HepG2 (cell line): Measurements from ENCODE around the gene ATXN1L. TPM values are rescaled to one million over a fixed set of nuclear protein-coding genes. Genes with fewer than 3 reads are reported as not detected.

Experiments
- ATAC-seq: fragments of 200-7000 bp; cut with Tn5 transposase; 3 replicates; pipeline ENCODE4 v1.9.1; 2020; ENCODE audit warnings: mild to moderate bottlenecking, moderate library complexity
- Bru-seq: library from RNA; stranded (reverse); fragments of 400-500 nt; gene quantifications from one replicate; lab custom pipeline; 2021; lab: Mats Ljungman, UMichigan
- BruChase-seq, 2 experiments: library from RNA; stranded (reverse); fragments of 400-500 nt; gene quantifications; one replicate each; lab custom pipeline; 2021; lab: Mats Ljungman, UMichigan
- BruUV-seq: library from RNA; stranded (reverse); fragments of 400-500 nt; replicated peaks from 2 replicates; lab custom pipeline; 2021; lab: Mats Ljungman, UMichigan
- CTCF ChIA-PET: fragments of 300-600 bp; formaldehyde crosslinking; extraction: SDS; loops from one replicate; lab custom pipeline; 2021; ENCODE audit warnings: low total read pairs, inconsistent platforms, low intra/inter-chr PET ratio; lab: Yijun Ruan, JAX
- POLR2A ChIA-PET: fragments of 350-600 bp; sonication (Branson Sonifier 250); formaldehyde crosslinking; loops from one replicate; lab custom pipeline; 2020; ENCODE audit warnings: antibody characterized with exemption, inconsistent platforms; lab: Yijun Ruan, JAX
- DNase-seq: peaks from one replicate; pipeline ENCODE4 v3.0.0-alpha.2; 2015; ENCODE audit warnings: low spot score
- FAIRE-seq: peaks from 3 replicates; lab custom pipeline; 2011; peaks lifted over from hg19 to GRCh38; lab: Jason Lieb, UNC
- H2AFZ ChIP-seq: one replicate; pipeline ENCODE4 v1.6.1; 2011; ENCODE audit warnings: low read length, inconsistent platforms
- H3K27ac ChIP-seq: fragments of 300-600 bp; 3 replicates; pipeline ENCODE4 v1.8.0; 2011; ENCODE audit warnings: mixed run types, mild to moderate bottlenecking, mixed read lengths, low read length, inconsistent platforms; ENCODE audit not compliant: insufficient read depth; ENCODE audit errors: extremely low read length
- H3K27me3 ChIP-seq, 2 experiments: fragments of 200-600 bp in 1 of 2; 2 replicates in 1 of 2; 3 replicates in 1 of 2; pipeline versions ENCODE4 v1.6.0 to v1.8.0; 2011; ENCODE audit warnings: low read length in 2 of 2, mild to moderate bottlenecking in 2 of 2, moderate library complexity in 2 of 2, inconsistent platforms in 1 of 2; ENCODE audit not compliant: insufficient read depth in 2 of 2, control insufficient read depth in 1 of 2
- H3K36me3 ChIP-seq, 2 experiments: fragments of 200-600 bp in 1 of 2; replicated peaks in 1 of 2; 2 replicates in 1 of 2; 3 replicates in 1 of 2; pipeline versions ENCODE4 v1.5.1 to v1.8.0; 2011; ENCODE audit warnings: low read length in 2 of 2, inconsistent platforms in 1 of 2; ENCODE audit not compliant: insufficient read depth in 2 of 2, control insufficient read depth in 1 of 2
- H3K4me1 ChIP-seq: 2 replicates; pipeline ENCODE4 v1.5.1; 2012; ENCODE audit warnings: low read length, inconsistent platforms; ENCODE audit not compliant: insufficient read depth
- H3K4me2 ChIP-seq: 2 replicates; pipeline ENCODE4 v1.6.0; 2011; ENCODE audit warnings: low read depth, low read length, inconsistent platforms
- H3K4me3 ChIP-seq, 3 experiments: fragments of 200-600 bp in 1 of 3; sonication (generic), shearing (Covaris generic) in 1 of 3; replicated peaks in 1 of 3; 2 replicates each; pipeline ENCODE4 v1.5.1; 2011 to 2016; ENCODE audit warnings: low read length in 3 of 3, inconsistent platforms in 2 of 3, low read depth in 2 of 3, mild to moderate bottlenecking in 2 of 3, control low read depth in 1 of 3, mixed read lengths in 1 of 3; ENCODE audit not compliant: insufficient read depth in 1 of 3
- H3K79me2 ChIP-seq: one replicate; pipeline ENCODE4 v1.6.1; 2011; ENCODE audit warnings: low read length, inconsistent platforms; ENCODE audit not compliant: insufficient read depth
- H3K9ac ChIP-seq: 2 replicates; pipeline ENCODE4 v1.6.0; 2011; ENCODE audit warnings: mild to moderate bottlenecking, low read depth, low read length, inconsistent platforms; ENCODE audit not compliant: insufficient read depth
- H3K9me3 ChIP-seq: 2 replicates; pipeline ENCODE4 v1.5.1; 2012; ENCODE audit warnings: mild to moderate bottlenecking, low read length
- H4K20me1 ChIP-seq: 2 replicates; pipeline ENCODE4 v1.6.0; 2011; ENCODE audit warnings: inconsistent platforms, mild to moderate bottlenecking, low read length, moderate library complexity; ENCODE audit not compliant: insufficient read depth
- BHLHE40 ChIP-seq: IDR thresholded peaks from 2 replicates; pipeline ENCODE4 v1.6.1; 2011; ENCODE audit warnings: low read length, improper control_type of control experiment
- IRX3 ChIP-seq: sonication (generic); formaldehyde crosslinking; IDR thresholded peaks from 2 replicates; pipeline ENCODE4 v1.8.1; 2023; ENCODE audit warnings: mild to moderate bottlenecking, low read depth, missing genetic modification reagents, borderline replicate concordance
- KLF13 ChIP-seq: sonication (generic); formaldehyde crosslinking; IDR thresholded peaks from 2 replicates; pipeline ENCODE4 v1.4.0; 2020; ENCODE audit warnings: mild to moderate bottlenecking, missing genetic modification reagents
- NCOA1 ChIP-seq: sonication (generic); formaldehyde crosslinking; IDR thresholded peaks from 2 replicates; pipeline ENCODE4 v1.9.0; 2021; ENCODE audit warnings: missing genetic modification reagents
- NFE2 ChIP-seq: sonication (generic); formaldehyde crosslinking; IDR thresholded peaks from 2 replicates; pipeline ENCODE4 v1.4.0; 2020; ENCODE audit warnings: missing genetic modification reagents
- SETDB1 ChIP-seq: sonication (generic); formaldehyde crosslinking; IDR thresholded peaks from 2 replicates; pipeline ENCODE4 v1.5.1; 2020; ENCODE audit warnings: missing genetic modification reagents, mild to moderate bottlenecking, borderline replicate concordance
- ZFP62 ChIP-seq: sonication (generic); formaldehyde crosslinking; IDR thresholded peaks from 2 replicates; pipeline ENCODE4 v1.4.0; 2020; ENCODE audit warnings: missing genetic modification reagents
- WGBS: methylation state at CpG from one replicate; pipeline ENCODE4 v1.1.6; 2017; ENCODE audit warnings: low lambda C conversion rate; 5-methylcytosine and 5-hydroxymethylcytosine counted together
- in situ Hi-C: cut with HindIII; loops from 2 replicates; pipeline ENCODE4 v1.10.0; 2017; ENCODE audit warnings: low pct_unique_long_range_greater_than_20kb; ENCODE audit not compliant: extremely low pct_ligation_motif_present
- intact Hi-C: fragments of 100-400 bp; cut with micrococcal nuclease; formaldehyde crosslinking; loops from one replicate; pipeline ENCODE4 v1.10.0; 2022; ENCODE audit not compliant: unreplicated experiment
- long read RNA-seq, 2 experiments: library from RNA in 1 of 2; library from polyadenylated mRNA in 1 of 2; stranded (forward) in 1 of 2; unstranded in 1 of 2; transcript quantifications; one replicate each; pipeline ENCODE4 v2.0.0, GENCODE V29; 2019 to 2022
- polyA minus RNA-seq, 3 experiments: library from RNA; depleted of rRNA, polyadenylated mRNA; stranded (reverse); fragments of >200 nt; gene quantifications; 2 replicates each; pipeline ENCODE4 v1.2.3, GENCODE V29; 2011; ENCODE audit warnings: low replicate concordance in 1 of 3
- polyA plus RNA-seq, 8 experiments: library from polyadenylated mRNA; depleted of rRNA in 3 of 8; stranded (reverse) in 7 of 8; unstranded in 1 of 8; fragments of >200 nt; fragmentation: Illumina TruSeq in 4 of 8; extraction: Trizol in 4 of 8; gene quantifications; 2 replicates each; pipeline versions ENCODE4 v1.2.1 to v1.2.3, GENCODE V29; 2011 to 2016; ENCODE audit warnings: low read depth in 4 of 8, missing spikeins in 1 of 8, mixed read lengths in 1 of 8; ENCODE audit not compliant: insufficient read depth in 1 of 8
- total RNA-seq, 5 experiments: library from RNA; depleted of rRNA; stranded (reverse); fragments of >200 nt; fragmentation: Illumina TruSeq; extraction: Trizol; gene quantifications; 2 replicates each; pipeline ENCODE4 v1.2.3, GENCODE V29; 2016; ENCODE audit warnings: low read depth in 1 of 5
- TF ChIP-seq, protein P1 (sequence below): sonication (generic); formaldehyde crosslinking; IDR thresholded peaks from 2 replicates; pipeline ENCODE4 v1.4.0; 2020; ENCODE audit warnings: mild to moderate bottlenecking, missing genetic modification reagents
- TF ChIP-seq, protein P2 (sequence below): sonication (generic); formaldehyde crosslinking; conservative IDR thresholded peaks from 2 replicates; pipeline ENCODE4 v1.8.1; 2023; ENCODE audit warnings: missing genetic modification reagents

Gene ATXN1L, protein sequence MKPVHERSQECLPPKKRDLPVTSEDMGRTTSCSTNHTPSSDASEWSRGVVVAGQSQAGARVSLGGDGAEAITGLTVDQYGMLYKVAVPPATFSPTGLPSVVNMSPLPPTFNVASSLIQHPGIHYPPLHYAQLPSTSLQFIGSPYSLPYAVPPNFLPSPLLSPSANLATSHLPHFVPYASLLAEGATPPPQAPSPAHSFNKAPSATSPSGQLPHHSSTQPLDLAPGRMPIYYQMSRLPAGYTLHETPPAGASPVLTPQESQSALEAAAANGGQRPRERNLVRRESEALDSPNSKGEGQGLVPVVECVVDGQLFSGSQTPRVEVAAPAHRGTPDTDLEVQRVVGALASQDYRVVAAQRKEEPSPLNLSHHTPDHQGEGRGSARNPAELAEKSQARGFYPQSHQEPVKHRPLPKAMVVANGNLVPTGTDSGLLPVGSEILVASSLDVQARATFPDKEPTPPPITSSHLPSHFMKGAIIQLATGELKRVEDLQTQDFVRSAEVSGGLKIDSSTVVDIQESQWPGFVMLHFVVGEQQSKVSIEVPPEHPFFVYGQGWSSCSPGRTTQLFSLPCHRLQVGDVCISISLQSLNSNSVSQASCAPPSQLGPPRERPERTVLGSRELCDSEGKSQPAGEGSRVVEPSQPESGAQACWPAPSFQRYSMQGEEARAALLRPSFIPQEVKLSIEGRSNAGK
- total RNA-seq (2016; rRNA removed; fragmentation: Illumina TruSeq; extraction: Trizol) (22.4 and 23.6 TPM in 2 replicates), polyA plus RNA-seq (2011; rRNA removed) (19.6 and 20.0 TPM in 2 replicates), polyA minus RNA-seq (2011; rRNA and poly(A)+ RNA removed; ENCODE audit: low replicate concordance) (27.5 and 35.3 TPM in 2 replicates), Bru-seq, nascent RNA (percentile 87 among the genes with signal in this experiment), BruChase-seq, experiment 1, labeled RNA remaining after a 6-hour chase (percentile 97 among the genes with signal in this experiment), BruChase-seq, experiment 2, labeled RNA remaining after a 2-hour chase (percentile 97 among the genes with signal in this experiment)
- total RNA-seq (2016; cell fraction: cytosol; rRNA removed; fragmentation: Illumina TruSeq; extraction: Trizol; ENCODE audit: low read depth), result 3.6 and 5.9 TPM in 2 replicates
- 20.9 and 21.7 TPM in 2 replicates for total RNA-seq (2016; cell fraction: insoluble cytoplasmic fraction; rRNA removed; fragmentation: Illumina TruSeq; extraction: Trizol)
- 10.7 and 13.4 TPM in 2 replicates for total RNA-seq (2016; cell fraction: membrane; rRNA removed; fragmentation: Illumina TruSeq; extraction: Trizol)
- total RNA-seq (2016; cell fraction: nucleus; rRNA removed; fragmentation: Illumina TruSeq; extraction: Trizol), result 21.5 and 23.5 TPM in 2 replicates
- polyA plus RNA-seq (2011; cell fraction: cytosol; rRNA removed), result 13.1 and 13.9 TPM in 2 replicates
- polyA plus RNA-seq (2011; cell fraction: nucleus; rRNA removed), result 33.8 and 34.8 TPM in 2 replicates
- polyA plus RNA-seq (2012), result 16.8 and 18.1 TPM in 2 replicates
- 1.9 and 3.5 TPM in 2 replicates for polyA plus RNA-seq (2016; cell fraction: cytosol; fragmentation: Illumina TruSeq; extraction: Trizol; ENCODE audit: low read depth)
- 14.9 and 15.2 TPM in 2 replicates for polyA plus RNA-seq (2016; cell fraction: insoluble cytoplasmic fraction; fragmentation: Illumina TruSeq; extraction: Trizol; ENCODE audit: low read depth)
- 5.2 and 5.3 TPM in 2 replicates for polyA plus RNA-seq (2016; cell fraction: membrane; fragmentation: Illumina TruSeq; extraction: Trizol; ENCODE audit: low read depth)
- 25.4 and 26.1 TPM in 2 replicates for polyA plus RNA-seq (2016; cell fraction: nucleus; fragmentation: Illumina TruSeq; extraction: Trizol; ENCODE audit: insufficient read depth, low read depth)
- polyA minus RNA-seq (2011; cell fraction: cytosol; rRNA and poly(A)+ RNA removed), result 11.6 and 12.9 TPM in 2 replicates
- polyA minus RNA-seq (2011; cell fraction: nucleus; rRNA and poly(A)+ RNA removed), result 26.9 and 31.0 TPM in 2 replicates
- long read RNA-seq, experiment 1, result 0 reads
- long read RNA-seq, experiment 2, full-length matches to known transcripts, result 2 of 16 reads
- long read RNA-seq, experiment 2, partial matches to known transcripts, result 14 of 16 reads
- long read RNA-seq, experiment 2, other reads (novel, unspliced or antisense), result 0 of 16 reads

DNA sequence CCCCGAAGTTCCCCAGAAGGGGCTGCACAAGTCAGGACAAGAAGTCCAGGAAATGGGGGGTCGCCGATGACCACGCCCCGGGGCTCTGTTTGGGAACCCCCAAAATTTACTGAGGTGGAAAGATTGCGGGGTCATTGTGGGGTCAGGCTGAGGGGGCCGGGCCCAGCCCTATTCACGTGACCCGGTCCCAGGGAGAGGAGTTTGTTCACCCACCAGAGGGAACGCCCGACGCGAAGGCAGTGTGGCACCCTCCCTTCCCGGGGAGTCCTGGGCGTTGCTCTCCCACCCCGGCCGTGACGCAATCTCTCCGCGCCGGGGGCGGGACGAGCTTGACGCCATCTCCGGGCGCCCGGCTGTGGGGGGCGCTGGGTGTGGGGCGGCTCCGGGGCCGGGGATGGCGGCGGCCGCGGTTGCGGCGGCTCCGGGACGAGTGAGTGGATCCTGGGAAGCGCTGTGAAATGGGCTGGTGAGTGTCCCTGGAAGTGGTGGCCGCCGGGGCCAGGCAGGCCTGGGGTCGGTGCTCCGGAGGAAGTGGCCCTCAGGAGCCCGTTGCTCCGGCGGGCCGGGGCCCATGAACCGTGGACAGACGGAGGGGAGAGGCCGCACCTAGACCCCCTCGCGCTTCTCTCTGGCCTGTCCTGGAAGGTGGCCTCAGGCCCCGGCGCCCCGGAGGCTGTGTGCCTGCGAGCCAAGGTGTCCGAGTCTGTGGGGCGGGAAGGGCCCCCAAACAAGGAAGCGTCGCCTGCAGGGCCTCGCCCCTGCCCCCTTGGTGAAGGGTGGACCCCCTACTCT is at the start of gene ATXN1L:
TSS of gene ATXN1L (plus strand) at position 338 of the 792 bp plus-strand sequence. CDS start 3,765 bp downstream, outside the sequence.
- ATAC-seq, result peak; percentile 93
- TSS peak; percentile 75 for BruUV-seq
- ChIA-PET POLR2A (interaction anchor here (1.4 kb wide), 2 partner anchors 37 kb away, joined by 5 to 7 read pairs; partner anchors contain the start of gene AP1G1), CTCF (no interaction called here)
- peak; percentile 65 for FAIRE-seq
- Histone ChIP-seq H2AFZ (no peak within 1 kb of the TSS), H4K20me1 (0 out of 2 replicates have a peak, but pooled peaks cover 4% of the 10 kb centered on the region), H3K36me3 (peaks cover 18% of the 10 kb centered on the region in 2 experiments), H3K27me3 (no peaks in the 10 kb centered on the region; a peak in 1 of 5 replicates), H3K9me3 (no peaks in the 10 kb centered on the region), H3K27ac (peak within 1 kb of the TSS; percentile 65), H3K4me2 (peak within 1 kb of the TSS; percentile 91), H3K4me1 (peaks cover 30% of the 10 kb centered on the region), H3K9ac (peak within 1 kb of the TSS; percentile 92), H3K79me2 (peaks cover 22% of the 10 kb centered on the region), H3K4me3 (peak within 1 kb of the TSS; percentile 78 to 99 (median 97))
- under 1% methylated on average over 29 of the region's 62 CpGs for WGBS
- in situ Hi-C loops, result no loop called here
- intact Hi-C loops, result loop anchor here (5.0 kb wide), 1 partner anchor 39 kb away; the partner anchor contains the start of gene AP1G1
- peak; percentile 89 for DNase-seq
- TF ChIP-seq, protein P1, sequence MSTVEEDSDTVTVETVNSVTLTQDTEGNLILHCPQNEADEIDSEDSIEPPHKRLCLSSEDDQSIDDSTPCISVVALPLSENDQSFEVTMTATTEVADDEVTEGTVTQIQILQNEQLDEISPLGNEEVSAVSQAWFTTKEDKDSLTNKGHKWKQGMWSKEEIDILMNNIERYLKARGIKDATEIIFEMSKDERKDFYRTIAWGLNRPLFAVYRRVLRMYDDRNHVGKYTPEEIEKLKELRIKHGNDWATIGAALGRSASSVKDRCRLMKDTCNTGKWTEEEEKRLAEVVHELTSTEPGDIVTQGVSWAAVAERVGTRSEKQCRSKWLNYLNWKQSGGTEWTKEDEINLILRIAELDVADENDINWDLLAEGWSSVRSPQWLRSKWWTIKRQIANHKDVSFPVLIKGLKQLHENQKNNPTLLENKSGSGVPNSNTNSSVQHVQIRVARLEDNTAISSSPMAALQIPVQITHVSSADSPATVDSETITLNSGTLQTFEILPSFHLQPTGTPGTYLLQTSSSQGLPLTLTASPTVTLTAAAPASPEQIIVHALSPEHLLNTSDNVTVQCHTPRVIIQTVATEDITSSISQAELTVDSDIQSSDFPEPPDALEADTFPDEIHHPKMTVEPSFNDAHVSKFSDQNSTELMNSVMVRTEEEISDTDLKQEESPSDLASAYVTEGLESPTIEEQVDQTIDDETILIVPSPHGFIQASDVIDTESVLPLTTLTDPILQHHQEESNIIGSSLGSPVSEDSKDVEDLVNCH (CRISPR knock-in tag), result no peak
- peak; percentile 77; the same call in 1 of the 2 replicates for TF ChIP-seq IRX3
- TF ChIP-seq SETDB1 (CRISPR knock-in tag), result no peak
- TF ChIP-seq NCOA1, result no peak; the same call in 1 of the 2 replicates
- TF ChIP-seq BHLHE40, result peak; percentile 88
- TF ChIP-seq KLF13 (CRISPR knock-in tag), result no peak; the same call in 1 of the 2 replicates
- TF ChIP-seq, protein P2, sequence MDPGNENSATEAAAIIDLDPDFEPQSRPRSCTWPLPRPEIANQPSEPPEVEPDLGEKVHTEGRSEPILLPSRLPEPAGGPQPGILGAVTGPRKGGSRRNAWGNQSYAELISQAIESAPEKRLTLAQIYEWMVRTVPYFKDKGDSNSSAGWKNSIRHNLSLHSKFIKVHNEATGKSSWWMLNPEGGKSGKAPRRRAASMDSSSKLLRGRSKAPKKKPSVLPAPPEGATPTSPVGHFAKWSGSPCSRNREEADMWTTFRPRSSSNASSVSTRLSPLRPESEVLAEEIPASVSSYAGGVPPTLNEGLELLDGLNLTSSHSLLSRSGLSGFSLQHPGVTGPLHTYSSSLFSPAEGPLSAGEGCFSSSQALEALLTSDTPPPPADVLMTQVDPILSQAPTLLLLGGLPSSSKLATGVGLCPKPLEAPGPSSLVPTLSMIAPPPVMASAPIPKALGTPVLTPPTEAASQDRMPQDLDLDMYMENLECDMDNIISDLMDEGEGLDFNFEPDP (CRISPR knock-in tag), result no peak
- no peak for TF ChIP-seq NFE2 (CRISPR knock-in tag)
- TF ChIP-seq ZFP62, result no peak
